ENCODE results near the gene SRSF9. TPM values are rescaled to one million over a fixed set of nuclear protein-coding genes. Genes with fewer than 3 reads are reported as not detected.

Gene SRSF9
- total and polyA plus RNA-seq, 2 of the 13 experiments (the other 11 are each of a cell fraction or from before 2014, with no cell fraction given): 125 to 144 TPM

- peak; percentile 44; the same call in 1 of the 2 replicates for TF ChIP-seq ZNF646 (CRISPR knock-in tag; IDR thresholded peaks at IDR 0.05)
- TF ChIP-seq BCL6 (CRISPR knock-in tag; IDR thresholded peaks at IDR 0.05): no peak
- TF ChIP-seq ETV5 (CRISPR knock-in tag; IDR thresholded peaks at IDR 0.05; ENCODE audit: borderline replicate concordance): peak; percentile 67; the same call in 1 of the 2 replicates
- TF ChIP-seq DR1 (CRISPR knock-in tag; IDR thresholded peaks at IDR 0.05): no peak
- no peak for TF ChIP-seq ZBTB3 (CRISPR knock-in tag; IDR thresholded peaks at IDR 0.05; ENCODE audit: borderline replicate concordance, low read depth)
- TF ChIP-seq ZBTB1 (CRISPR knock-in tag; IDR thresholded peaks at IDR 0.05; ENCODE audit: borderline replicate concordance): no peak
- TF ChIP-seq ATF6 (CRISPR knock-in tag; conservative IDR thresholded peaks at IDR 0.05): no peak
- TF ChIP-seq NFAT5 (CRISPR knock-in tag; IDR thresholded peaks at IDR 0.05): no peak
Observed at GRCh38 chr12:120437735-120438494, 31.6 kb downstream of the SRSF9 start, which contains the start of gene COX6A1 (continued).

Measured in HepG2 (cell line).